Astrocyte of the cerebellum (primary cell): Measurements from ENCODE around the gene UTP15.

Experiments used
- DNase-seq: peaks from one replicate; pipeline ENCODE4 v3.0.0-alpha.2; 2011; ENCODE audit warnings: low read depth
- H3K4me3 ChIP-seq: 2 replicates; pipeline ENCODE4 v1.5.1; 2011; ENCODE audit warnings: mild to moderate bottlenecking, low read depth, low read length, moderate library complexity
- in situ Hi-C: cut with HindIII; loops from 2 replicates; pipeline ENCODE4 v1.10.0; 2017; ENCODE audit warnings: low sequenced_read_pairs
- TF ChIP-seq, protein P1 (sequence below): IDR thresholded peaks from 2 replicates; pipeline ENCODE4 v1.5.1; 2012; ENCODE audit warnings: low read length, low read depth, moderate library complexity, mild to moderate bottlenecking; ENCODE audit errors: missing control alignments

The UTP15 gene

DNA sequence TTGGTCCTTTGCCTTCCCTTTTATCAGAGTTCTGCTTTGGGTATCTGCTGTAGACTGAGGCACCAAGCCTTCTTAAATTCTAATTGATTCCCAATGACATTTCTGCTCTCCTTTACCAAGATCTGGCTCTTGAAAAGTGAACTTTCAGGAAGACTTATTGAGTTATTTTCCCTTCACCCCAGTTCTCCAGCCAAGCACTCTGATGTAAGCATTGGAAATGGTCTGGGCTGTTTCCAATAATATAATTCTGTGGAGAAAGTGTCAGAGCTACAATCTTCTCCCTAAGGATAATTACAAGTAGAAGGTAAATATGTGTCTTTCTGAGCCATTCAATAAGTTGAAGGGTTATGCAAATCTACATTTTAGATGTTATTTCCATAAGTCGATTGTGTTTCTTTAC lies 36.5 kb upstream of the UTP15 start:
- no peak for DNase-seq
- TF ChIP-seq, protein P1, sequence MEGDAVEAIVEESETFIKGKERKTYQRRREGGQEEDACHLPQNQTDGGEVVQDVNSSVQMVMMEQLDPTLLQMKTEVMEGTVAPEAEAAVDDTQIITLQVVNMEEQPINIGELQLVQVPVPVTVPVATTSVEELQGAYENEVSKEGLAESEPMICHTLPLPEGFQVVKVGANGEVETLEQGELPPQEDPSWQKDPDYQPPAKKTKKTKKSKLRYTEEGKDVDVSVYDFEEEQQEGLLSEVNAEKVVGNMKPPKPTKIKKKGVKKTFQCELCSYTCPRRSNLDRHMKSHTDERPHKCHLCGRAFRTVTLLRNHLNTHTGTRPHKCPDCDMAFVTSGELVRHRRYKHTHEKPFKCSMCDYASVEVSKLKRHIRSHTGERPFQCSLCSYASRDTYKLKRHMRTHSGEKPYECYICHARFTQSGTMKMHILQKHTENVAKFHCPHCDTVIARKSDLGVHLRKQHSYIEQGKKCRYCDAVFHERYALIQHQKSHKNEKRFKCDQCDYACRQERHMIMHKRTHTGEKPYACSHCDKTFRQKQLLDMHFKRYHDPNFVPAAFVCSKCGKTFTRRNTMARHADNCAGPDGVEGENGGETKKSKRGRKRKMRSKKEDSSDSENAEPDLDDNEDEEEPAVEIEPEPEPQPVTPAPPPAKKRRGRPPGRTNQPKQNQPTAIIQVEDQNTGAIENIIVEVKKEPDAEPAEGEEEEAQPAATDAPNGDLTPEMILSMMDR = no peak
- H3K4me3 ChIP-seq = no peak overlapping the region
- in situ Hi-C loops = no loop called here

GRCh38 chr5:73531356-73531755 lies 34.2 kb upstream of the UTP15 start:
- DNase-seq = no peak
- H3K4me3 ChIP-seq = no peak overlapping the region
- in situ Hi-C loops = no loop called here
- TF ChIP-seq, protein P1 = no peak

GRCh38 chr5:73532195-73532594 lies 33.3 kb upstream of the UTP15 start:
- TF ChIP-seq, protein P1 = no peak
- H3K4me3 ChIP-seq = no peak overlapping the region
- DNase-seq = no peak
- in situ Hi-C loops = no loop called here

GRCh38 chr5:73534011-73534644 lies 31.4 kb upstream of the UTP15 start:
- H3K4me3 ChIP-seq = no peak overlapping the region
- TF ChIP-seq, protein P1 = no peak
- DNase-seq = no peak
- in situ Hi-C loops = no loop called here

- TF ChIP-seq, protein P1 = no peak
- no peak for DNase-seq
- in situ Hi-C loops = no loop called here
- H3K4me3 ChIP-seq = no peak overlapping the region
These were observed 30.6 kb upstream of the UTP15 start for GRCh38 chr5:73534971-73535370.

DNA sequence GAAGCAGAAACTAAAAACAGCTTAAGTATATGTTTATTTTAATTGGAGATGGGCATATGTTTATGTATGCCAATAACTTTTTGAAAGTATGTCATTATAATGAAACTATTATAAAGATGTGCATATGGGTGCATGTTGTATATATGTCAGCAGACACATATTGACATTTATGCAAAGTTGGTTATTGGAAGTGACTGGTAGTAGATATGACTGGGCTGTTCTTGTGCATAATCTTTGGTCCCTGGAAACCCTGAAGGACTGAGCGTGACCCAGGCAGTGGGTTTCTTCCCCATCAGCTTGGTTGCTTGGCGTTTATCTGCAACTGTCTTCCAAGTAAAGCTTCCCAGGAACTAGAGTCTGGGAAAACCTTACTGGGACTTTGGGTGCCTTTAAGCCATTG lies 25.8 kb upstream of the UTP15 start:
- DNase-seq = no peak
- in situ Hi-C loops = no loop called here
- TF ChIP-seq, protein P1 = no peak
- no peak overlapping the region for H3K4me3 ChIP-seq
